Activated naive CD4-positive, alpha-beta T cell treated with Interleukin-2 at 50 U/mL for 16 hours (primary cell): ENCODE measurements around the gene BAIAP2.

Experiments used
- DNase-seq: peaks from one replicate; pipeline ENCODE4 v3.0.0-alpha.2; 2020

BAIAP2 gene, protein sequence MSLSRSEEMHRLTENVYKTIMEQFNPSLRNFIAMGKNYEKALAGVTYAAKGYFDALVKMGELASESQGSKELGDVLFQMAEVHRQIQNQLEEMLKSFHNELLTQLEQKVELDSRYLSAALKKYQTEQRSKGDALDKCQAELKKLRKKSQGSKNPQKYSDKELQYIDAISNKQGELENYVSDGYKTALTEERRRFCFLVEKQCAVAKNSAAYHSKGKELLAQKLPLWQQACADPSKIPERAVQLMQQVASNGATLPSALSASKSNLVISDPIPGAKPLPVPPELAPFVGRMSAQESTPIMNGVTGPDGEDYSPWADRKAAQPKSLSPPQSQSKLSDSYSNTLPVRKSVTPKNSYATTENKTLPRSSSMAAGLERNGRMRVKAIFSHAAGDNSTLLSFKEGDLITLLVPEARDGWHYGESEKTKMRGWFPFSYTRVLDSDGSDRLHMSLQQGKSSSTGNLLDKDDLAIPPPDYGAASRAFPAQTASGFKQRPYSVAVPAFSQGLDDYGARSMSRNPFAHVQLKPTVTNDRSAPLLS

DNA sequence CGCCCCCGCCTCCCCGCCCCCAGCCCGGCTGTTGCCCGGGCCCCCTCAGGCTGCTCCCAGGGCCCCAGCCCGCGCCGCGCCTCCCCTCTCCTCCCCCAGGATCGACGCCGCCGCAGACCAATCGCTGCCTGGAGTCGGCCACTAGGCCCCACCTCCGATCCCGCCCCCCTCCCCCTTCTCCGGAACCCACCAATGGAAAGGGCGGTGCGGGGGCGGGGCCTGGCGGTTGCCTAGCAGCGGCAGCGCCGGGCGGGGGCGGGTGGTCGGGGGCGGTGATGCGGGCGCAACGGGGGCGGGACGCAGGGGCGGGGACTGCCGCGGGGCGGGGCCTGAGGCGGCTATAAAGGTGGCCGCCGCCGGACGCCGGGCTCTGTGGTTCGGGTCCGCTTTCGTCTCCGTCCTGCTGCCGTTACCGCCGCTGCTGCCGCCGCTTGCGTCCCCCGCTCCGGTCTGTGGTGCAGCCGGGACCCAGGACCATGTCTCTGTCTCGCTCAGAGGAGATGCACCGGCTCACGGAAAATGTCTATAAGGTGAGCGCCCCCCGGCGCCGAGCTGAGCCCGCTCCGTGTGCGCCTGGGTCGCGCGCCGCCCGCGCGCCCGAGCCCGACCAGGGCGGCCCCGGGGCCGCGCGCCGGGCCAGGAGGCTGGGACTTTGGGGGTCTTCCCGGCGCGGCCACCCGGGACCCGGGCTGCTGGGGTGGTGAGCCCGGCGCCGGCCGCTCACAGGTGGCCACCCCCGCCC lies at the start of gene BAIAP2:
Gene BAIAP2, plus strand, starts transcription at position 373 of the 742 bp plus-strand sequence. Its CDS starts 104 bp downstream, at position 477.
- DNase-seq = peak; percentile 95

DNA sequence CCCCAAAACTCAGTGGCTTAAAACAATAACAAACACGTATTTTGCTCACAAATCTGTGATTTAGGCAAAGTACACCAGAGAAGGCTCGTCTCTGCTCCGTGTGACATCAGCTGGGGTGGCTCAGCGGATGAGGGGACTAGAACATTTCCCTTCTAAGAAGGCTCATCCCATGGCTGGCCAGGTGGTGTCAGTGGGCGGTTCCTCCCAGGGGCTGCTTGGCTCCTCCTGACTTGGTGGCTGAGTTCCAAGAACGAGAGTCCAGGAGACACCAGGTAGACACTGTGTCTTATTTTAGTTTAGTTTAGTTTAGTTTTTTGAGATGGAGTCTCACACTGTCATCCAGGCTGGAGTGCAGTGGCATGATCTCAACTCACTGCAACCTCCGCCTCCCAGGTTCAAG lies 48.9 kb upstream of the BAIAP2 start:
- no peak for DNase-seq

DNA sequence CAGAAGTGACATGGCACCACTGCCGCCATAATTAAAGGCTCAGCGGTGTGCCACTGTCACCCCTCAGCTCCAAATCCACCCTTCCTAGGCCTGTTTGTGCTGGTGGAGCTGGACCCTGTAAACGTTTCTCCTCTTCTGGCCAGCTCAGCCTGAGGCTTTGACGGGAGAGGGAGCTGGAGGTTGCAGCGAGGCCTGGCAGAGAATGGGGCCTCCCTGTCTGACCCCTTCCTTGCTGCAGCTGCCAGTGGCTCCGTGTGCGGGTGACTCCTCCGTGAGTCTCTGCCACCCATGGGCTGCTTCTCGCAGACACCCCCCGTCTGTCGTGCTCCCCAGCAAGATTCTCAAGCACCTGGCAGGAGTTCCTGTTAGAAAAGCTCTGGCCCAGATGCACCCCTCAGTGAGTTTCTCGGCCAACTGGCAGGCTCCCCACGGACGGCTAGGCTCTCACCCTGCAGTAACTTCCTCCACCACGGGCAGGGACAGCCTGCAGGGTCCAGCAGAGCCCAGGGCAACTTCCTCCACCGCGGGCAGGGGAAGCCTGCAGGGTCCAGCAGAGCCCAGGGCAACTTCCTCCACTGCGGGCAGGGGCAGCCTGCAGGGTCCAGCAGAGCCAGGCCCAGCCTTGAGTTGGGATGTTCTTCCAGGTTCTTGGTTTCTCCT lies 48.0 kb upstream of the BAIAP2 start:
- DNase-seq = no peak

DNA sequence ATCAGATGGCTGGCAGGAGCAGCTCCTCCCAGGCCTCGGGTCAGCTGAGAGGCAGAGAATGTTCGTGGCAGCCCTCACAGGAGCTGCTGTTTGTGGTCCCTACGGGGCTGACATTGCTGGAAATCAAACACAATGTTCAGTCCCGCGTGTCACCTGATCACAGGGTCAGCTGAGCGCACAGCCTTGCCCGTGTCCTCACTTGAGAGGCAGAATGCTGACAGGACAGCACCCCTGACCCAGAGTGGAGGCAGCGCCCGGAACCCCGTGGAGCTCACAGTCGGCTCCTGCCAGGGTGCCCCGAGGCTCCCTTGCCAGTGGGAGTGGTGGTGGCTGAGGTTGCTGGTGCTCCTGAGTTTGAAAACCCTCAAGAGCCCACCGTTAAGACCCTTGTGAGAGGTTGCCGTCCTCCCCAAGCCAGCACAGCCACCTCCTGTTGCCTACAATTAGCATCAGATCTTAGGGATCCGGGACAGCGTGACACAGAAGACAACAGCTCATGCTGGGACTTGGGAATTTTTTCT lies 47.0 kb upstream of the BAIAP2 start:
- DNase-seq = no peak

DNA sequence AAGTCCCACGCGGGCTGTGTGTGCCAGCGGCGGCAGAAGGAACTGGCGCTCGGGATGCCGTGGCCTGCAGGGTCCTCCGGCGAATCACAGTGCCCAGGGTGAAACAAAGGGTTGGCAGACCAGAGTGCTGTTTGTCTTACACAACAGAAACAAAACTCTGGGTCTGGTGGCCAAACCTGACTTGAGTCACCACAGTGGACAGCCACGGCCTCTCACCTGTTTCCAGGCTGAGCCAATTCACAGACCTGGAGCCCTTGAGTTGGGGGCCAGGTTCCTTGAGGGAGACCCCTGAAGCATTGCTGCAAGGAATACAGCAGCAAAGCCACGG lies 45.4 kb upstream of the BAIAP2 start:
- DNase-seq = no peak

DNA sequence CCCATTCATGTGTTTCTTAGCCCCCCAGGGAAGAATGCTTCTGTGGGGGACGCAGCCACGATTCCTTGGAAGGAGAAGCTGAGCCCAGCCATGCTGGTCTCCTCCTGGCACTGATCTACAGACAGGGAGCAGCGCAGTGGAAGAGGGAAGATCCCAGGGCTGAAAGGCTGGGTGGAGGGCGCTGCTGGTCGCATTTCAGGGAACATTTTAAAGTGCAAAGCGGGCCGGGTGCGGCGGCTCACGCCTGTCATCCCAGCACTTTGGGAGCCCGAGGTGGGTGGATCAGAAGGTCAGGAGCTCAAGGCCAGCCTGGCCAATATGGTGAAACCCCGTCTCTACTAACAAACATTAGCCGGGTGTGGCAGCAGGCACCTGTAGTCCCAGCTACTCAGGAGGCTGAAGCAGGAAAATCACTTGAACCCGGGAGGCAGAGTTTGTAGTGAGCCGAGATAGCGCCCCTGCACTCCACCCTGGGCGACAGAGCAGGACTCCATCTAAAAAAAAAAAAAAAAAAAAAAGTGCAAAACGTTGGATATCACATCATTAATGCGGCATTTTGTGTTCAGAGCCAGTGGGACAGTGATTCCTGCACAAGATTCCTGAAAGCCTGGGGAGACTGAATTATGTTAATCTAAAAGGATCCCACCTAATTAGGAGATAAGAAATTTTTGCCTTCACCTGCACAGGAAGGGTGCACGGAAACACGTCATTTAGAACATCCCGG lies 43.9 kb upstream of the BAIAP2 start:
- no peak for DNase-seq

DNA sequence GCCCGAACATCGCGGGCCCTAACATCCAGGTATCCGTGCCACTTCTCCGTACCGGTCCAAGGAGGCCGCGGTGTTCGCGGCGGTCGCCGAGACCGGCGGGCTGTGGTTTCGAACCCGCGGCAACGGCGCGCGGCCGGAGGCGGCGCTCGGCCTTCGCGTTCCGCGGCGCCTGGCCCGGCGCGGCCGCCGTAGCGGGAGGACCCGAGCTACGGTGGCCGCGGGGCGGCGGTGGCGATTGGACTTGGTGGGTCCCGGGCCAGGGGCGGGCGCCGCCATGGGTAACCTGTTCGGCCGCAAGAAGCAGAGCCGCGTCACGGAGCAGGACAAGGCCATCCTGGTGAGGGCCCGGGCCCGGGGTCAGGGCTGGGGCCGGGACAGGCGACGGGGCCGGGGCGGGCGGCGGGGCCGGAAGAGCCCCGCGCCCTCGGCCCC lies 43.3 kb upstream of the BAIAP2 start, which contains the start of gene CHMP6:
Gene CHMP6, plus strand, starts transcription at position 197 of the 432 bp plus-strand sequence. Its CDS starts 78 bp downstream, at position 275.
- peak; percentile 71 for DNase-seq

DNA sequence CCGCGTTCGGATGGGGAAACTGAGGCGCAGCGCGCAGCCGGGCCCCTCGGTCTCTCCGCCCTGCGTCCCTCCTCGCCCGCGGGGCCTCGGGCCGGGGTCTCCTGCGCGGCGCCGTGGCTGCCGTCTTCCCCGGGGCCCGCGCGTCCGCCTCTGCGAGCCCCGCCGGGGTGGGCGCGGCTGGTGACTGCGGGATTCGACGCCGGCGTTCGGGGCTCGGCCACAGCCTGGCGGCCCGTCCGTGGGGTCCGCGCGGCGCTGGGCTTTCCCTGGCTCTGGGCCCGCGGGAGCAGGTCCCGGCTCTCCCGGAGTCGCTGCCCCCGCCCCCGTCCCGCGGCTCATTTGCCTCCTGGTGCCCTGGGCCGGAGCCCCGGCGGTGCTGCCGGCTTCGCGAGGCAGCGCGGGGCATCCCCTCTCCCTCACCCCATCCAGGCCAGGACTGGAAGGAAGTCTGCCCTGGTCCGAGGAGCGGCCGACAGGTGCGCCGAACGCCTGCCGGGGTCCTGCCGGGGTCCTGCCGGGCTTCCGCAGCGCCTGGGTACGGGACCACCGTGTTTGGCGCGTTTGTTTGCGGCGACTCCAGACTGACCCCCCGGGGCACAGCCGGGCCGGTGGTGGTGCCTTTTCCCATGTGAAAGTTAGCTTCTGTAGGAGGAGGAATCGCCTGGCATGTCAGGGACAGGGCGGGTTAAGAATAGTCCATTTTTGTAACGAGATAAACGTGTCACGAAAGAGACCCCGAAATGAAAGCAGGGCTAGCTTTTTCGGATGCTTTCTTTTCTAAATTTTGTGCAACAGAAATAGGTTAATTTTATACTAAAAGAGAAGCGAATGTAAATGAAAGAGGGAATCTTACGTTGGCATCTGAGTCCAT lies 42.6 kb upstream of the BAIAP2 start:
- no peak for DNase-seq

DNA sequence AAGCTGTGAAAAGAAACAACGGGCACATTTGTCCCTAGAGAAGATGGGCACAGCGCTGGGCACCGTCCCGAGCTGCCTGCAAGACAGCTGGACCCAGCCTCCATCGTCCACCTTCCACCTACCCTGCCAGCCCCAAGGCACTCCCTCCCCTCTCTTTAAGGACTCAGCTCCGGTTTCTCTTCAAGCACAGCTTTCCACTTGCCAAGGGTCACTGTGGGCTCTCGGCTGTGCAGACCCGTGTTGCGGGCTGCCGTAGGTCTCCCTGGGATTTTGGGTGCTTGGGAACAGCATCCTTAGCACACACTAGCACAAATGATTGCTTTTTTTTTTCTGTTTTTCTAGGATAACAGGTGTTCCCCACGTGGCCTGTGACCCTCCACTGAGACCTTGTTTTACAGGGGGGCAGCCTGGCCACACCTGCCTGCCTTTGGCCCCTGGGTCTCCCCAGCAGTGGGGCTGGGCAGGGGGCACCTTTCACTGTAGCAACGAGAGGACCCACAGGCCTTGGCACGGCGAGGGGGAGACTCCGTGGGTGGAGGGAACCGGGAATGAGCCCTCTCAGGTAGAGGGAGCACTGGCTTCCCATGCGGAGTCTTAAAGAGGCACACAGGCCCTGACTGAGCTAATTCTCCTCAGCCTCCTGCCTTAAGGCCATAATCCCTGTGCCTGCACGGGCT lies 41.9 kb upstream of the BAIAP2 start:
- DNase-seq = no peak

DNA sequence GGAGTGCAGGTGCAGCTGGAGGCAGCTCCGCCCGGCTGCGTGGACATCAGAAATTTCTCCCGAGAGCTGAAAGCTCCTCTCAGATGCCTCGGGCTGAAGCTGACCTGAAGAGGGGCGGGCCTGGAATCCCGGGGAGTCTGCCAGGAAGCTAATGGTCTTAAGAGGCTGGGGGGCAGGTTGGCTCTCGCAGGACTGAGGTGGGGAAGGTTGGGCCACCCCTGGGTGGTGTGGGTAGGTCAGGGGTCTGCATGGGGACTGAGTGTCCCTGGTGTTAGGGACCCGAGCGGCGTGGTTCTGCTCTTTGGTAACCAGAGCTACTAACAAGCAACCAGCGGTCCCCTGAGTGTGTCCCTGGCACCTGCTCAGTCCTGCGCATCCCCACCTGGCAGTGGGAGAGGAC lies 39.8 kb upstream of the BAIAP2 start:
- DNase-seq = no peak

DNA sequence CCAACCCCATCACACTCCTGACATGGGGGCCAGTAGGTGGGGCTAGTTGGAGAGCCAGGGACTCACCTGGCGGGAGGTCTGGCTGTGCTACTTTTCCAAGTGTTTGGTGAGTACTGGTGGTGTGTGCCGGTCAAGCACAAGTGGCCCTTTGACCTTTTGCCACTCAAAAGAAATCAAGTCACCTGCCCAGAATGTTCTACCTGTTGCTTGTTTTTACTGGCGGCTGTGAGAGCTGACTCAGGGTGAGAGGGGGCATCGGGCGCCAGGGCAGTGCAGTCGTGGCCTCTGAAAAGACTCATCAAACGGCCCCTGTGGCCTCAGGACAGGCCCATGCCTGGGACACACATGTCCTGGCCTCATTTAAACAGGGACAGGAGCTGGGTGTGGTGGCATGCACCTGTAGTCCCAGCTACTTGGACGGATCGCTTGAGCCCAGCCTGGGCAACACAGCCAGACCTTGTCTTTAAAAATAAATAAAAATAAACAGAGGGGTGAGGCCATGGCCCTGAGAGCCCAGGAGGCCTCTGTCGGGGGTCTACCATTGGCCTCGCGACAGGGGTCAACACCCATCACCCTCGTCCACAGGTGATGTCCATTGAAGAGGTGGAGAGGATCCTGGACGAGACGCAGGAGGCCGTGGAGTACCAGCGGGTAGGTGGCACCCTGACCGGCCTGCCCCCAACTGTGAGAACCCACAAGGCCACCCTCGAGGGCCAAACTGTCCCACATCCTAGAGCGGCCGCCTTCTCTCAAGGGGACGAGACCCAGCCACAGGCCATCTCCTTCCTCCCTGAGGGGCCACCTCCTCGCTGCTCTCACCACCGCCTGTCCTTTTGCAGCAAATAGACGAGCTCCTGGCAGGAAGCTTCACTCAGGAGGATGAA lies 38.3 kb upstream of the BAIAP2 start:
- DNase-seq = no peak

DNA sequence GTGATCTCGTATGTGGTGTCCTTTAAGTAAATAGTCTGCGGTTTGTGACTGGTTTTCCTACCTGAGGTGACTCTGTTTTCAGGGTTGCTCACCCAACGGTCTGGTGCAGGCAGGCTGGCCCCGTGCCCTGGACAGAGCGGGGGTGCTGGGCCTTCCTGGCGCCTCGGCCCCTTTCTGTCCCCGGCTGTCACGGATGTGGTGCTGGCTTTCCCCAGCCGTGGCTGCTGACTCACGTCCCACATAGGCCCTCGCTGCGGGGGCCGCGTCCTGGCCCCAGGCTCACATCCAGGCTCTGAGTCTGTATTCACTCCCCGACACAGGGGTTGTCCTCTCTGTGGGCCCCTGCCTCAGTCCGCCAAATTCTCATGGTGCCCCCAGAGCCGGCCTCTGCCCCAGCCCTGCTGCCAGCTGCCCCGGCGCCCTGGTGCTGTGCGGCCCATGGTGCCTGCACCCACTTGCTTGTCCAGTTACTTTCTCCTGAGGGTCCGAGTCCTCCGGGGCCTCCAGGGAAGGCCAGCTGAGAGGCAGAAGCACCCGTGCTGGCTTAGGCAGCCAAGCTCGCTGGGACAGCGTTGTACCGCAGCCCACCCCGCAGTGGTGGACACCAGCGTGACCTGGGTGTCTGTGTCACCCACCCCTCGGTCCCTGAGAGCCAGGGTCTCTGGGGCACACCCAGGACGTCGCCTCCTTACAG lies 37.4 kb upstream of the BAIAP2 start:
- DNase-seq = no peak

DNA sequence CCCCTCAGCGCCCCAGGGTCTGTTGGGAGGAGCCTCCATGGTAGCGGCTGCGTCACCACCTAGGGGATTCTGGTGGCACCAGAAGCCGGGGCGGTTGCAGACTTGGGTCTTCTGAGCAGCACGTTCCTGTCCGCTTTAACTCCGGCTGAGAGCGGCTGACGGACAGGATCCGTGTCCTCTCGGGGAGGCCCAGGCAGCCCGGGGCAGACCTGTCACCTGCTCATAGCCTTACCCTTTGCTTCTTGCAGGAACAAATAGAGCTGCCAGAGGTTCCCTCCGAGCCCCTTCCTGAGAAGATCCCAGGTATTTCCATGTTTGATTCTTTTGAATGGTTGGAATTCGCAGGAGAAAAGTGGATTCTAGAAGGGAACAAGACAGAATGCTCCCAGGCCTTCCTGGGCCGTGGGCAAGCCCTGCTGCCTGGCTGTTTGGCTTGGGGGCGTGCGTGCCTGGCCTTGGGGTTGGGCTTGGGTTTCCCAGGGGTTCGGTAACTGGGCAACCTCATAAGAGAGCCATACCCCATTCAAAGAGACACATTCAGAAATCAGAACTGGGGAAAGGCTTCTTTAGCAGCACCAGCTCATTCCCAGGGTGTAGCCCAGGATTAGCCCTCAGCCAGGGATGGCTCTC lies 36.7 kb upstream of the BAIAP2 start:
- no peak for DNase-seq

DNA sequence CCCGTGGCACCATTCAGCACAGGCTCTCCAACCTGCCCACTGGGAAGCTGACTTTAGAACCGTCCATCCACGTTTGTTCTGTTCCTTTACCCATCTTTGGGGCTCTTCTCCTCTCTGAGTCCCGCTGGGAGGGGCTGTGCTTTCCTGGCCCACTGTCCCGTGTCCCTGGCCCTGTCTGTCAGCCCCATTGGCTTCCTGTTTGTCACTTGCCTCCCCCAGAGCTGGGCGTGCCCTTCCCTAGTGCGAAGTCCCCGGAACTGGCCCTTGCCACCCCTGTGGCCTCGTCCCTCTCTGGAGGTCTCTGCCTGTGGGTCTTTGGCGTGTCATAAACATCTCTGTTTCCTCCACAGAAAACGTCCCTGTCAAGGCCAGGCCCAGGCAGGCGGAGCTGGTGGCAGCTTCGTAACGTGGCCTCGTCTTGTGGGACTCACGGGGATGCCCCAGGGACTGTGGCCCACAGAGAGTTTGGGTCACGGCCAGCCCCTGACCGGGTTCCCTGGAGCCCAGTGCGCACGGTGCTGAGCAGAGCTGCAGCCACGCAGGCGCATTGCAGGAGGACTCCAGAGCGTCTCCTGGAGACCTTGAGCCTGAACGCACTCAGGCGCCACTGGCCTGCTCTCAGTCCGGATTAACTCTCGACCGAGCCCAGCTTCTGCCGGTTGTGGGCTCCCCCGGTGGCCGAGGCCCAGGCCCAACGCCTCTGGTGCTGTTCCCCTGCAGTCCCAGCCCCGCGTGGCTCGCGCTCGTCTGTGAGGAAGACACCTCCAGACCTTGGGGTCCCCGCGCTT lies 36.0 kb upstream of the BAIAP2 start:
- no peak for DNase-seq

DNA sequence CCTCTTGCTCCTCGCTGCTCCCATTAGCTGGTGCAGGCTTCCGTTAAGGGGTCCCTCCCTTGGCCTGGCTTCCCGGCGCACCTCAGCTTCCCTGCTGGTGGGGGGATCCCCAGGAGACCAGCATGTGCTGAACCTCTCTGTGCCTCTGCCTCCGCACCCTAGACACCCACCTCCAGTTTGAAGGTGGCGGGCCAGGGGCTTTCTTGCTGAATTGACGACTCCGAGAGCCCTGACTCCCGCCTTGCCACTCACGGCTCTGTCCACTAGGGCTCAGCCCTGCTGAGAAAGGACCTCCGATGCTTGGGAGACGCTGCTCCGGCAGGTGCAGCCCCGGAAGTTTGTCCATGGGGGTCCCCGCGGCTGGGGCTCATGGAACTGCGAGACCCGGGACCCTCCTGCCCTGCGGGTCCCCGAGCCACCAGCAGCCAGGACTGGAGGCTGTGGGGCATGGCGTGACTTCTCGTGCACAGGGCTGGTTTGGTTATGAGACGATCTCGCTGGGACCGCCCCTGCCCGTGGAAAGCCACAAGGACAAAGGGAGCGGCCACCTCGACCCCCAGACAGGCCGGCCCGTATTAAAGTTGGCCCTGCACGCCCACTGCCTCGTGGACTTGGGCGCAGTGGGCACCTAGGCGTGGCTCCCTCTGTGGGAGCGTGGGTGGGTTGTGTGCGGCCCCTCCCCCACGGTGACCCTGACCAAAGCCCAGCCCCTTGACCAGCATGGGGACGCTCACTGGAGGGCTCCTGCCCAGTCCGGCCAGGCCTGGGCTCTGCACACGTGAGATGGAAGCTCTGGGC lies 35.2 kb upstream of the BAIAP2 start:
- no peak for DNase-seq

DNA sequence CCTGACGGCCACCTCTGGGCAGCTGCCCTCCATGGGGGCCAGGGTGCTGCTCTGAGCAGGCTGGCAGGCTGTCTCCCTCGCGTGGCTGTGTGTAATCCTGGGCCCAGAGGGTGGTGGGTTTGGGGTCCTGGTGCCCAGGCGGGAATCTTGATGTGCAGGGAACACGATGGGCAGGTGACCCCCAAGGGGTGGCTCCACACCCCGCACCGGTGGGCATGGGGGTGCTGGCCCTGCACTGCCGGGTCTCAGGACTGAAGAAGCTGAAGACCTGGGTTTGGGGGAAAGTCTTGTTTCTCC lies 34.7 kb upstream of the BAIAP2 start:
- no peak for DNase-seq
